Stimulated activated CD4-positive, alpha-beta T cell treated with anti-CD3 and anti-CD28 coated beads, Interleukin-1b, Interleukin-23, amount 100 ng/mL, for 1 hour (primary cell): ENCODE data around the gene PRELID2.

ENCODE experiments used
- DNase-seq, 2 donors: peaks; one replicate each; pipeline ENCODE4 v3.0.0-alpha.2; 2020; ENCODE audit warnings: low read depth in 2 of 2

Gene PRELID2

GRCh38 chr5:145797336-145797735 lies 37.8 kb downstream of the PRELID2 start:
- DNase-seq = no peak

GRCh38 chr5:145796318-145796717 lies 38.8 kb downstream of the PRELID2 start:
- no peak for DNase-seq

DNA sequence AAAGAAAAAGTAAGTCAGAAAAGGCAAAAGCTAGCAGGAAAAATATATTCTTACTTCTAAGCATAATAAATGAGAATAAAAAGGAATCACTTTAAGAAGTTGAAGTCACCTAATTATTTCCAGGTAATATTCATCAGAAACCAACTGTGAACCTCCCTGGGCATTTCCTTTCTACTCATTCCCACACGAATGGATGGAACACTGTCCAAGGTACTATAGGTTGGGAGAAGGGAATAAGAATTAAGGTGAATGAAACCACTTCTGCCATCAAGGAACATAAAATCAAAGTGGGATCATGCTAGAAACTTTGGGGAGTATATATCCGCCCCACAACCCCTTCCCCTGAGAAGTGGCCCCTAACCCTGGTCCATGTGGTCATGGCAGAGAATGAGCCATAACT lies 41.6 kb downstream of the PRELID2 start:
- DNase-seq = no peak

DNA sequence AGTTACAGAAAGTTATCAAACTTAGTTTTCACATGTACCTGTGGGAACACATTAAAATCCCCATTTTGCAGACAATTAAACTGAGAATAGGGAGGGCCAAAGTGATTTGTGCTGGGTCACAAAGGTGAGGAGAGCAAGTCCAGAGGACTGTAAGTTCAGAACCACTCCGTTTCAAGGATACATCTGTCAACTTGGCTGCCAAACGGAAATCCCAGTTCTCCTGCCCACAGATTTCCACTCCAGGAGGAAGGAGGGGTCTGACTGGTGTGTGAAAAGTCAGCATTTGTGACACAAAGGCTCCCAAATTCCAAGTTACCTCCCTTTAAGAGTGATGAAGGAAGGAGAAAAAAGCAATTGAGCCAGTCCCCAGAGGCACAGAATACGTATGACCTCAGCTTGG lies 42.3 kb downstream of the PRELID2 start:
- DNase-seq = no peak

DNA sequence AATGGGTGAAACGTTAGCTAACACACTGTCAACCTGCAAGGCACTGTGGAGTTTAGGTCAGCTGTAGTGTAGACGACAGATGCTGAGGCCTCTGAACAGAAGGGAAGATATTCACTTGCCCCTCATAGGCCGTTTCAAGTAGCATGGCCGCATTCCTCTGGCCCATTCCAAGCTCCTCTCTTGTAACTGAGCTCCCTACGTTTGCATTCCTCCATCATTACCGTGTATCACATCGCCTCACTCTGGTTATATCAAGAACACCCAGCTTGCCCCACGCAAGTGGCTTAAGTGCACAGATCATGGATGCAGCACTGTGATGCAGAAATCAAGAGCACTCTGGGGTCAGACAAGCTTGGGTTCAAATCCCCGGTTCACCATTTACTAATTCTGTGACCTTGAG lies 43.3 kb downstream of the PRELID2 start:
- DNase-seq = no peak

DNA sequence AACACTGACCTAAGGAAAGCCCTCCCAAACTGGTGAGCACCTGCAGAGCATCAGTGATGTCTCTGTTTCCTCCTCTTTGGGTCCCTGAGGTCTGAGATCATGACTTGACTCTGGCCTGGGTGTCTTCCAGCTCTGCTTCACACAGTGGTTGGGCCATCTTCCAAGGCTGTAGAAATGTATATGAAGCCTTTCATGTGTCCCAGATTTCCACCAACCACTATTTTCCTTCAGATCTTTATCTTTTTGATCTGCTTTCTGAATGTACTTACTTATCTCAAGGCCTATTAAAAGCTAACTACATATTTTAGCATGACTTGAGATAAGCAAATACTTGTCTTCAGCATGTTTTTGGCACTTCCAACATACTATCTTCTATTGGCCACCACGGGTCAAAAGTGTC lies 47.1 kb downstream of the PRELID2 start:
- DNase-seq = no peak

GRCh38 chr5:145787507-145787906 lies 47.6 kb downstream of the PRELID2 start:
- no peak for DNase-seq

GRCh38 chr5:145787001-145787400 lies 48.1 kb downstream of the PRELID2 start:
- no peak for DNase-seq

DNA sequence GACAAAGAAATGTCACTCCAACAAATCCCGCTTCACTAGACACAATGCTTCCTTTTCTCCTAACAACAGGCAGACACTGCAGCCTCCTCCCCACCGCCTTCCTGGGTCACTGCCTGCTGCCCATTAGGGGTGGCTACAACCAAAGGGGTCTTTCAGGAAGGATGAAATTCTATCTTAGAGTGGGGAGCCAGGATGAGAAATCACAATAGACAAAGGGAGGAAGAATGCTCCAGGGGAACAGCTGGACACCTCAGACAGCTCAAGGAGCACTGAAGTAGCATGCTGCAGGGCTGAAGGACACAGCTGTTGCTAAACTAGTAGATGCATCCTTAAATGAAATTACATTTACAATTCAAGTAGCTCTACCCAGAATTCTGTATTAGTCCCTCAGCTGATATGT lies 54.2 kb downstream of the PRELID2 start:
- no peak for DNase-seq

DNA sequence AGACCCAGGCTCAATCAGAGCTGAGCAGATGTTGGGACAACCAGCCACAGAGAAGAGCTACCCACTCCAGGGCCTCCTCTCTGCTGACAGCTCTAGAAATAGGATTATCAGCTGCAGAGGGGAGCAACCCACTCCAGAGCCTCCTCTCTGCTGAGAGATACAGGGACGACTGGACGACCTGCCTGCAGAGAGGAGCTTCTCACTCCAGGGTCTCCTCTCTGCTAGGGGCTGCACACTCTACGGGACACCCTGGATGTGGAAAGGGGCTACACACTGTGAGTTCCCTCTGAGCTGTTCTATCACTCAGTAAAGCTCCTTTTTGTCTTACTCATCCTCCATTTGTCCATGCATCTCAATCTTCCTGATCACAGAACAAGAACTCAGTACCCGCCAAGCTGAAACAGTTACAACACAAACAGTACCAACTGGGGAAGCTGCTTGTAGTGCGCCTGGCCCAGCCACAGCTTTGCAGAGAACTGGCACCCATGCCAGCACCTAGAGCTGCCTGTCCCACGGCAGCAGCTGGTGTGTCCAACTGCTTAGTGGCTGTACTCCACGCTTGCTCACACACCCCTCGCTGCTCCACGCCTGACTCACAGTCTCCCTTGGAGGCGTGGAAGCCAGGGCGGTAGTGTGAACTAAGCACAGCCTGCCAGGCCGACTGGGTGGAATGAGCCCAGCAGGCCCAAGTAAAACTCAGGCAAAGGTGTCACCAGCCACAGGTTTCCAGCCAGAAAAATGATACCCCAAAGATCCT lies 56.8 kb downstream of the PRELID2 start:
- no peak for DNase-seq

- no peak for DNase-seq
These were observed 57.6 kb downstream of the PRELID2 start for GRCh38 chr5:145777445-145778063.

GRCh38 chr5:145776886-145777285 lies 58.3 kb downstream of the PRELID2 start:
- no peak for DNase-seq

DNA sequence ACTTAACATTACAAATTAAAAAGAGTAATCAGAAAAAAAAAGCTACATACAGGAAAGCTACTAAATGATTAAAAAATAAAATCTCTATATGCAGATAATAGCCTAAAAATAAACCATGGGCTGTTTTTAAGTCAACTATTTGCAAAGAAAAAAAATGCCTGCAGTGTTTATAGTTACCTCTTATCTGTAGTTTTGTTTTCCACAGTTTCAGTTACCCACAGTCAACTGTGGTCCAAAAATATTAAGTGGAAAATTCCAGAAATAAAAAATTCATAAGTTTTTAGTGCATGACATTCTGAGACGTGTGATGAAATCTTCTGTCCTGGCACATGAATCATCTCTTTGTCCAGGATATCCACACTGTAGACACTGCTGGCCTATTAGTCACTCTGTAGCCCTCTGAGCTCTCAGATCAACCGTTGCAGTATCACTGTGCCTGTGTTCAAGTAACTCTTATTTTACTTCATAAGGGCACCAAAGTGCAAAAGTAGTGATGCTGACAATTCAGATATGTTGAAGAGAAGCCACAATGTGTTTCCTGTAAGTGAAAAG lies 59.2 kb downstream of the PRELID2 start:
- no peak for DNase-seq

GRCh38 chr5:145775411-145775810 lies 59.7 kb downstream of the PRELID2 start:
- no peak for DNase-seq

GRCh38 chr5:145774442-145774841 lies 60.7 kb downstream of the PRELID2 start:
- DNase-seq = no peak

DNA sequence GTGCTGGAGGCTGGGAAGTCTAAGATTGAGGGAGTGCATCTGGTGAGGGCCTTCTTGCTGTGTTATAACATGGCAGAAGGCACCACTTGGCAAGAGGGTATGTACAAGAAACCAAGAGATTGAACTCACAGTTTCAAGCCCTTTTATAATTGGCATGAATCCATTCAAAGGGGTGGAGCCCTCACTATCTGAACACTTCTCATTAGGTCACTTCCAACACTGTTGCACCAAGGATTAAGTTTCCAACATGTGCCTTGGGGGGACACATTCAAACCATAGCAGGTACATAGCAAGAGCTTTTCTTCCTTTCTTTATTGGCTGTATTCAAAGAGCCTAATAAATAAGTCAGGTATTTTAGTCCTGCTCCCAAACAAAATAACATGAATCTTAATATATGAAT lies 62.7 kb downstream of the PRELID2 start:
- DNase-seq = no peak

GRCh38 chr5:145768863-145769262 lies 66.3 kb downstream of the PRELID2 start:
- DNase-seq = no peak

GRCh38 chr5:145764325-145764724 lies 70.8 kb downstream of the PRELID2 start:
- DNase-seq = no peak

GRCh38 chr5:145762833-145763232 lies 72.3 kb downstream of the PRELID2 start:
- no peak for DNase-seq

DNA sequence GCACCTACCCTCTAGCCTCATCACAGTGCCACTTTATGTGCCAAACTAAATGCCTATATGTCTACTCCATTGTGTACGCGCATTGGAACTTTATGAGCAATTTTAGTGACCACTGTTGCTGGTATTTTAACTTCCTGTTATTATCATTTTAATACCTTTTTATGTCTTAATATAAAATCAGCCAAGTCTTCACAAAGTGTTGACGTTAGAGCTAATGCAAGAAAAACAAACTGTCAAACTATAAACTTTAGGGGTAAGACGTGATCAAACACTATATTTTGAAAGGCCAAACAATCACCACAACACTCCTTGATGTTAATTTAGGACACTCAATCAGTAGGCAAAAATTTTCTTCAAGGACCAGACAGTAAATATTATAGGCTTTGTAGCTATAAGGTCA lies 73.9 kb downstream of the PRELID2 start:
- no peak for DNase-seq

DNA sequence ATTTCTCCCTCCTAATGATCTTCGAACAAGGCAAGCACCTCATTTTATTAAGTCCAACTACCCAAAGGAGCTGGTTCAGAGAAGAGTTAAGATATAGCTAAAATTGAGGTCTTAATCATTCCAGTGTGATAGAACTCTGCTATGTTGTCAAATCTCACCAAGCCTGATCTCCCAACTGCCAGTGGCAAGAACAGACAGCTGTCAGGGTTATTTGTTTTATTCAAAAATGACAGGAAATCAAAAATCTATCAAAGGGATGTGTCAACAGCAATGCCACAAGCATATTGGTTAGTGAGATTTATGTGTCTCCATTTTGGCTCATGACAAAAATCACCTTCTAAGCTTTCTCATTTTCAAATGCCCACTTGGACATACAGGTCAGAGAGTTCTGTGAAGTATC lies 74.5 kb downstream of the PRELID2 start:
- DNase-seq = no peak

DNA sequence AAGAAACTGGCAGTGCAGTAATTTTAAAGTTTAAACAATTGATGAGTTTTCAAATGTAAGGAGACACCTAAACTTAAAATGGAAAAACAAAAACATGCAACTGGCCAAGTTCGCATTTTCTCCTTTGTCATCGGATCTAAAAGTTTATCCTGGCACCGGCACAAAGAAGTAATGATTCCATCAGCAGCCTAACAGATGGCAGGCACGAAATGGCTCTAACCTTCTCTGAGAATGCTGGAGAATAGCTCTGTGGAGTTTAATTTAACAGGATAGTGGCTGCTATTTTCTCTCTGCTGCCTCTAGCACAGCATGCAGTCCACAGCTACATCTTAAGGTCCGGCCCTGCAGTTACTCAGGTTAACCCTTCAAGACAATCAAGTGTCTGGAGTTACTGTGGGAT lies 82.2 kb downstream of the PRELID2 start:
- no peak for DNase-seq

DNA sequence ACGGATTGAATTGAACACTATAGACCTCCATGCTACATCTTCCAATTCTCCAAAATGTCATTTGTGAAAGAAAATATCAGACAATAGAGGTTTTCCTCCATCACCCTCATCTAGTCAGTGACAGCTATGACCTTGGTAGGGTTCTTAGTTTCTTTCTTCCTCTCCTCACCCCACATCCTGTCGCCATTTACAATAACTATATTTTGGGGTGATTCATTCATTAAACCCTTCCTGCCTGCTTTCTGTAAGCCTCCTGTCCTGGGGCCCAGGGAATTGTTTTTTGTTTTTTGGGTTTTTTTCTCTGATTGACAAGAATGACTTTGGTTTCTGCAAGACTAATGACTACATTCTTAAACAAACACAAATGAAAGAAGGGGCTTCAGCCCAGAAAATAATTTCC lies 82.6 kb downstream of the PRELID2 start:
- no peak for DNase-seq
